NCI-H345 (cell line): ENCODE results near the gene SERPINB4.
"Not testable (repeated sequence)": the region's sequence is repeated elsewhere in the genome, so short reads cannot be mapped to it uniquely, and the experiment has no call there.

ENCODE experiments used
- DNase-seq: peaks from one replicate; lab custom pipeline; 2025; lab: John Stamatoyannopoulos, UW

The SERPINB4 gene

GRCh38 chr18:63644142-63644541 lies at the start of gene SERPINB4:
TSS of gene SERPINB4 (minus strand) at chr18:63644256. CDS start at chr18:63643577, 679 bp downstream.
- not testable (repeated sequence) for DNase-seq

GRCh38 chr18:63689064-63689463 lies 45.0 kb upstream of the SERPINB4 start:
- no peak for DNase-seq

- DNase-seq = no peak
These were observed 42.8 kb upstream of the SERPINB4 start for GRCh38 chr18:63686871-63687270.

GRCh38 chr18:63684718-63685117 lies 40.7 kb upstream of the SERPINB4 start:
- DNase-seq = no peak

GRCh38 chr18:63683890-63684289 lies 39.8 kb upstream of the SERPINB4 start:
- DNase-seq = no peak

GRCh38 chr18:63683152-63683551 lies 39.1 kb upstream of the SERPINB4 start:
- DNase-seq = no peak

GRCh38 chr18:63681449-63682340 lies 37.6 kb upstream of the SERPINB4 start:
- DNase-seq = peak; percentile 4

GRCh38 chr18:63679820-63680606 lies 36.0 kb upstream of the SERPINB4 start:
- no peak for DNase-seq

- DNase-seq = no peak
These were observed 33.6 kb upstream of the SERPINB4 start for GRCh38 chr18:63677500-63678225.

GRCh38 chr18:63676526-63677323 lies 32.7 kb upstream of the SERPINB4 start:
- peak; percentile 18 for DNase-seq

- no peak for DNase-seq
These were observed 20.5 kb upstream of the SERPINB4 start for GRCh38 chr18:63664571-63664970.

- DNase-seq = not testable (repeated sequence)
These were observed 17.7 kb upstream of the SERPINB4 start, which contains the start of gene SERPINB3 for GRCh38 chr18:63661750-63662149. TSS of gene SERPINB3 (minus strand) at chr18:63661893. CDS start at chr18:63661216, 677 bp downstream.

GRCh38 chr18:63658920-63659319 lies 14.9 kb upstream of the SERPINB4 start:
- DNase-seq = not testable (repeated sequence)

GRCh38 chr18:63650271-63650670 lies 6.2 kb upstream of the SERPINB4 start:
- not testable (repeated sequence) for DNase-seq

GRCh38 chr18:63648241-63648640 lies 4.2 kb upstream of the SERPINB4 start:
- no peak for DNase-seq

- no peak for DNase-seq
These were observed 2.9 kb upstream of the SERPINB4 start for GRCh38 chr18:63646936-63647335.

GRCh38 chr18:63644694-63645093 lies 638 bp upstream of the SERPINB4 start:
- not testable (repeated sequence) for DNase-seq

GRCh38 chr18:63642668-63643356 lies 1.2 kb downstream of the SERPINB4 start:
- DNase-seq = not testable (repeated sequence)

- DNase-seq = not testable (repeated sequence)
These were observed 2.8 kb downstream of the SERPINB4 start for GRCh38 chr18:63641157-63641680.

GRCh38 chr18:63637703-63638102 lies 6.4 kb downstream of the SERPINB4 start:
- no peak for DNase-seq
